Liver (tissue), 9 donors: ENCODE results near the gene CLDN8. TPM values are rescaled to one million over a fixed set of nuclear protein-coding genes. Genes with fewer than 3 reads are reported as not detected.

Experiments used
- DNase-seq: peaks from one replicate; pipeline ENCODE4 v3.0.0-alpha.2; 2017; ENCODE audit warnings: low spot score
- H3K27ac ChIP-seq, 2 donors: one replicate each; pipeline ENCODE4 v1.7.0; 2013; ENCODE audit warnings: inconsistent platforms in 2 of 2, low read length in 2 of 2, control low read depth in 1 of 2, low read depth in 1 of 2, mild to moderate bottlenecking in 1 of 2
- H3K27me3 ChIP-seq, 4 donors: one replicate each; pipeline versions ENCODE4 v1.6.1 to v1.7.0; 2013; ENCODE audit warnings: low read length in 3 of 4, inconsistent platforms in 1 of 4, mild to moderate bottlenecking in 1 of 4, moderate library complexity in 1 of 4; ENCODE audit not compliant: control insufficient read depth in 4 of 4, insufficient read depth in 4 of 4
- H3K36me3 ChIP-seq, 4 donors: one replicate each; pipeline versions ENCODE4 v1.6.1 to v1.7.0; 2013; ENCODE audit warnings: low read length in 3 of 4, mild to moderate bottlenecking in 3 of 4, low read depth in 1 of 4, moderate library complexity in 1 of 4; ENCODE audit not compliant: control insufficient read depth in 4 of 4, insufficient read depth in 3 of 4
- H3K4me1 ChIP-seq, 4 donors: one replicate each; pipeline versions ENCODE4 v1.6.1 to v1.7.0; 2013; ENCODE audit warnings: low read length in 3 of 4, mild to moderate bottlenecking in 3 of 4, moderate library complexity in 1 of 4; ENCODE audit not compliant: control insufficient read depth in 4 of 4, insufficient read depth in 4 of 4
- H3K4me3 ChIP-seq, 3 donors: one replicate each; pipeline versions ENCODE4 v1.6.1 to v1.7.0; 2013; ENCODE audit warnings: low read length in 3 of 3, control low read depth in 1 of 3, low read depth in 1 of 3, mild to moderate bottlenecking in 1 of 3
- H3K9ac ChIP-seq, 2 donors: one replicate each; pipeline ENCODE4 v1.7.0; 2013; ENCODE audit warnings: low read length in 2 of 2, mild to moderate bottlenecking in 2 of 2, moderate library complexity in 2 of 2, control low read depth in 1 of 2, low read depth in 1 of 2
- H3K9me3 ChIP-seq, 4 donors: one replicate each; pipeline versions ENCODE4 v1.6.1 to v1.7.0; 2013; ENCODE audit warnings: low read length in 3 of 4; ENCODE audit not compliant: control insufficient read depth in 4 of 4
- EGR1 ChIP-seq, 2 donors: IDR thresholded peaks; 2 replicates each; pipeline ENCODE4 v1.6.1; 2016 to 2018; ENCODE audit warnings: antibody characterized with exemption in 2 of 2, low read depth in 2 of 2
- FOXA1 ChIP-seq: IDR thresholded peaks from 2 replicates; pipeline ENCODE4 v1.6.1; 2016; ENCODE audit warnings: antibody characterized with exemption
- FOXA2 ChIP-seq: IDR thresholded peaks from 2 replicates; pipeline ENCODE4 v1.6.1; 2016; ENCODE audit warnings: antibody characterized with exemption
- GABPA ChIP-seq, 2 donors: IDR thresholded peaks in 1 of 2; conservative IDR thresholded peaks in 1 of 2; 2 replicates each; pipeline ENCODE4 v1.6.1; 2016; ENCODE audit warnings: antibody characterized with exemption in 2 of 2, mild to moderate bottlenecking in 1 of 2, moderate library complexity in 1 of 2
- HNF4A ChIP-seq, 2 donors: conservative IDR thresholded peaks; 2 replicates each; pipeline ENCODE4 v1.6.1; 2016; ENCODE audit warnings: antibody characterized with exemption in 2 of 2, mild to moderate bottlenecking in 2 of 2
- HNF4G ChIP-seq: IDR thresholded peaks from 2 replicates; pipeline ENCODE4 v1.6.1; 2016; ENCODE audit warnings: antibody characterized with exemption
- JUND ChIP-seq, 2 donors: IDR thresholded peaks; 2 replicates each; pipeline ENCODE4 v1.6.1; 2016; ENCODE audit warnings: antibody characterized with exemption in 2 of 2
- NR2F2 ChIP-seq: IDR thresholded peaks from 2 replicates; pipeline ENCODE4 v1.6.1; 2016; ENCODE audit warnings: antibody characterized with exemption
- RAD21 ChIP-seq, 2 donors: IDR thresholded peaks; 2 replicates each; pipeline ENCODE4 v1.6.1; 2016; ENCODE audit warnings: antibody characterized with exemption in 2 of 2, mild to moderate bottlenecking in 2 of 2
- RXRA ChIP-seq, 2 donors: IDR thresholded peaks; 2 replicates each; pipeline ENCODE4 v1.6.1; 2017 to 2018; ENCODE audit warnings: antibody characterized with exemption in 2 of 2, mild to moderate bottlenecking in 1 of 2
- SP1 ChIP-seq: IDR thresholded peaks from 2 replicates; pipeline ENCODE4 v1.6.1; 2018; ENCODE audit warnings: antibody characterized with exemption, mild to moderate bottlenecking
- TAF1 ChIP-seq: conservative IDR thresholded peaks from 2 replicates; pipeline ENCODE4 v1.6.1; 2016; ENCODE audit warnings: antibody characterized with exemption, mild to moderate bottlenecking
- YY1 ChIP-seq: IDR thresholded peaks from 2 replicates; pipeline ENCODE4 v1.6.1; 2016; ENCODE audit warnings: antibody characterized with exemption, mild to moderate bottlenecking
- WGBS: extraction: QIAGEN DNeasy Blood & Tissue Kit; methylation state at CpG from one replicate; pipeline ENCODE4 v1.1.7; 2013; 5-methylcytosine and 5-hydroxymethylcytosine counted together
- polyA plus RNA-seq, 2 donors: library from polyadenylated mRNA; stranded (reverse) in 1 of 2; unstranded in 1 of 2; fragments of 200-250 nt in 1 of 2; fragments of >200 nt in 1 of 2; fragmentation: Nextera tagmentation in 1 of 2; extraction: Ambion mirVana in 1 of 2; gene quantifications; one replicate each; pipeline versions ENCODE4 v1.2.1 to v1.2.3, GENCODE V29; 2013 to 2015
- total RNA-seq, 2 donors: library from RNA; depleted of rRNA; stranded (reverse); fragments of >200 nt; gene quantifications; one replicate each; pipeline ENCODE4 v1.2.3, GENCODE V29; 2014
- TF ChIP-seq, protein P1 (sequence below): IDR thresholded peaks from 2 replicates; pipeline ENCODE4 v1.6.1; 2016; ENCODE audit warnings: antibody characterized with exemption, mild to moderate bottlenecking
- TF ChIP-seq, protein P2 (sequence below): IDR thresholded peaks from 2 replicates; pipeline ENCODE4 v1.6.1; 2016; ENCODE audit warnings: antibody characterized with exemption
- TF ChIP-seq, protein P3 (sequence below): IDR thresholded peaks from 2 replicates; pipeline ENCODE4 v1.6.1; 2016; ENCODE audit warnings: antibody characterized with exemption
- TF ChIP-seq, protein P4 (sequence below): IDR thresholded peaks from 2 replicates; pipeline ENCODE4 v1.6.1; 2016; ENCODE audit warnings: antibody characterized with exemption
- TF ChIP-seq, protein P5 (sequence below): fragments of 150-350 bp; IDR thresholded peaks from 2 replicates; pipeline ENCODE4 v1.5.1; 2017; ENCODE audit warnings: improper control_type of control experiment, low read depth, low read length; ENCODE audit not compliant: missing input control
- donor health status: healthy.
- donor health status: healthy.
- donor health status: healthy.
- donor health status: healthy.
- donor health status: healthy.

The CLDN8 gene
- total and polyA plus RNA-seq, 4 donors = 0.10 TPM; not detected in 3

DNA sequence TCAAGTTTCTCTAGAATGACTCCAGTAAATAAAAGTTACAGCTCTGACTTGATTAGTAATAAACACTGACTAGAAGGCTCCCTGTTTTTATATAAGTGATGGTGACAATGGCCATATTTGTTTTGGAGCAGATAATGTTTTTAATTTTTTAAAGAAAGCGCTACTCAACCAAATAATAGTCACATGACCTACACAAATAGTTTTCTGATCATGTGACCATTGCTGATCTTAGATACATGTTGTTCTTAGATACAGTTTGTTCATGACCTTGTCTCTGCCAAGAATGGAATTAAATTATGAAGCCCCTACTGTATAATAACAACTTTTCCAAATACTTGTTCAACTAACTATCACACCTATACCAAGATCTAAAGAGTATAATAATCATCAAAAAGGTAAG, 22.3 kb upstream of the CLDN8 start:
- no peak overlapping the region for H3K9ac ChIP-seq
- H3K27me3 ChIP-seq = no peaks in the 10 kb centered on the region
- no peak overlapping the region for H3K27ac ChIP-seq
- no peak for DNase-seq
- H3K4me3 ChIP-seq = no peak overlapping the region
- H3K36me3 ChIP-seq = no peaks in the 10 kb centered on the region
- no peaks in the 10 kb centered on the region for H3K4me1 ChIP-seq
- 89% methylated on average over 1 of the region's 1 CpG for WGBS
- no peaks in the 10 kb centered on the region for H3K9me3 ChIP-seq
- TF ChIP-seq, protein P1, sequence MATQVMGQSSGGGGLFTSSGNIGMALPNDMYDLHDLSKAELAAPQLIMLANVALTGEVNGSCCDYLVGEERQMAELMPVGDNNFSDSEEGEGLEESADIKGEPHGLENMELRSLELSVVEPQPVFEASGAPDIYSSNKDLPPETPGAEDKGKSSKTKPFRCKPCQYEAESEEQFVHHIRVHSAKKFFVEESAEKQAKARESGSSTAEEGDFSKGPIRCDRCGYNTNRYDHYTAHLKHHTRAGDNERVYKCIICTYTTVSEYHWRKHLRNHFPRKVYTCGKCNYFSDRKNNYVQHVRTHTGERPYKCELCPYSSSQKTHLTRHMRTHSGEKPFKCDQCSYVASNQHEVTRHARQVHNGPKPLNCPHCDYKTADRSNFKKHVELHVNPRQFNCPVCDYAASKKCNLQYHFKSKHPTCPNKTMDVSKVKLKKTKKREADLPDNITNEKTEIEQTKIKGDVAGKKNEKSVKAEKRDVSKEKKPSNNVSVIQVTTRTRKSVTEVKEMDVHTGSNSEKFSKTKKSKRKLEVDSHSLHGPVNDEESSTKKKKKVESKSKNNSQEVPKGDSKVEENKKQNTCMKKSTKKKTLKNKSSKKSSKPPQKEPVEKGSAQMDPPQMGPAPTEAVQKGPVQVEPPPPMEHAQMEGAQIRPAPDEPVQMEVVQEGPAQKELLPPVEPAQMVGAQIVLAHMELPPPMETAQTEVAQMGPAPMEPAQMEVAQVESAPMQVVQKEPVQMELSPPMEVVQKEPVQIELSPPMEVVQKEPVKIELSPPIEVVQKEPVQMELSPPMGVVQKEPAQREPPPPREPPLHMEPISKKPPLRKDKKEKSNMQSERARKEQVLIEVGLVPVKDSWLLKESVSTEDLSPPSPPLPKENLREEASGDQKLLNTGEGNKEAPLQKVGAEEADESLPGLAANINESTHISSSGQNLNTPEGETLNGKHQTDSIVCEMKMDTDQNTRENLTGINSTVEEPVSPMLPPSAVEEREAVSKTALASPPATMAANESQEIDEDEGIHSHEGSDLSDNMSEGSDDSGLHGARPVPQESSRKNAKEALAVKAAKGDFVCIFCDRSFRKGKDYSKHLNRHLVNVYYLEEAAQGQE = no peak
- TF ChIP-seq GABPA (IDR thresholded peaks at IDR 0.05 in 1 of 2, conservative IDR thresholded peaks at IDR 0.05 in 1 of 2) = no peak
- TF ChIP-seq RAD21 (IDR thresholded peaks at IDR 0.05) = no peak
- TF ChIP-seq YY1 = no peak
- TF ChIP-seq RXRA (IDR thresholded peaks at IDR 0.05) = no peak
- no peak for TF ChIP-seq FOXA1
- no peak for TF ChIP-seq NR2F2

DNA sequence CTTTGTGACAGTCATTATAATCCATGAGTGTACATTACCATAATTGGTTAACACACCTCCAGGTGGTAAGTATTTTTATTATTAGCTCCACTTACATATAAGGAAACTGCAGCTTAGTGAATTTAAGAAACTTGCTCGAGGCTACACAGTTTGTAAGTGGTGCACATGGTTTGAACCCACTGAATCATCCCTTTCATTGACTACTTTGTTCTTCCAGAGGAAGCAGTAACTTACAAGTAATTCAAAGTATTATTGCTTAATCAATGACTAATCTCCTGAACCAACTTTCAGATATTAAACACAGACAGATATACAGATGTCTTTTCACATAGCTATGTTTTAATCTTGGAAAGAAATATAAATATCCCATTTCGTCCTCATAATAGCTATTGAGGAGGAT, 18.7 kb upstream of the CLDN8 start:
- no peaks in the 10 kb centered on the region for H3K27me3 ChIP-seq
- 45% methylated on average over 2 of the region's 2 CpGs for WGBS

More for the DNA sequence above, 18.7 kb upstream of the CLDN8 start:
- no peak overlapping the region for H3K9ac ChIP-seq
- no peaks in the 10 kb centered on the region for H3K9me3 ChIP-seq
- H3K4me1 ChIP-seq = no peaks in the 10 kb centered on the region
- H3K4me3 ChIP-seq = no peak overlapping the region
- H3K36me3 ChIP-seq = no peaks in the 10 kb centered on the region
- no peak for DNase-seq
- TF ChIP-seq HNF4G = no peak
- TF ChIP-seq GABPA (IDR thresholded peaks at IDR 0.05 in 1 of 2, conservative IDR thresholded peaks at IDR 0.05 in 1 of 2) = no peak
- TF ChIP-seq JUND (IDR thresholded peaks at IDR 0.05) = no peak
- TF ChIP-seq, protein P2, sequence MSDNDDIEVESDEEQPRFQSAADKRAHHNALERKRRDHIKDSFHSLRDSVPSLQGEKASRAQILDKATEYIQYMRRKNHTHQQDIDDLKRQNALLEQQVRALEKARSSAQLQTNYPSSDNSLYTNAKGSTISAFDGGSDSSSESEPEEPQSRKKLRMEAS = no peak
- TF ChIP-seq NR2F2 = no peak
- TF ChIP-seq FOXA1 = no peak
- TF ChIP-seq, protein P3, sequence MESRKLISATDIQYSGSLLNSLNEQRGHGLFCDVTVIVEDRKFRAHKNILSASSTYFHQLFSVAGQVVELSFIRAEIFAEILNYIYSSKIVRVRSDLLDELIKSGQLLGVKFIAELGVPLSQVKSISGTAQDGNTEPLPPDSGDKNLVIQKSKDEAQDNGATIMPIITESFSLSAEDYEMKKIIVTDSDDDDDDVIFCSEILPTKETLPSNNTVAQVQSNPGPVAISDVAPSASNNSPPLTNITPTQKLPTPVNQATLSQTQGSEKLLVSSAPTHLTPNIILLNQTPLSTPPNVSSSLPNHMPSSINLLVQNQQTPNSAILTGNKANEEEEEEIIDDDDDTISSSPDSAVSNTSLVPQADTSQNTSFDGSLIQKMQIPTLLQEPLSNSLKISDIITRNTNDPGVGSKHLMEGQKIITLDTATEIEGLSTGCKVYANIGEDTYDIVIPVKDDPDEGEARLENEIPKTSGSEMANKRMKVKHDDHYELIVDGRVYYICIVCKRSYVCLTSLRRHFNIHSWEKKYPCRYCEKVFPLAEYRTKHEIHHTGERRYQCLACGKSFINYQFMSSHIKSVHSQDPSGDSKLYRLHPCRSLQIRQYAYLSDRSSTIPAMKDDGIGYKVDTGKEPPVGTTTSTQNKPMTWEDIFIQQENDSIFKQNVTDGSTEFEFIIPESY = no peak
- no peak for TF ChIP-seq FOXA2
- TF ChIP-seq HNF4A (conservative IDR thresholded peaks at IDR 0.05) = no peak
- no peak for TF ChIP-seq SP1
- TF ChIP-seq, protein P4, sequence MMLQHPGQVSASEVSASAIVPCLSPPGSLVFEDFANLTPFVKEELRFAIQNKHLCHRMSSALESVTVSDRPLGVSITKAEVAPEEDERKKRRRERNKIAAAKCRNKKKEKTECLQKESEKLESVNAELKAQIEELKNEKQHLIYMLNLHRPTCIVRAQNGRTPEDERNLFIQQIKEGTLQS = no peak
- no peak for TF ChIP-seq YY1
- no peak for TF ChIP-seq EGR1 (IDR thresholded peaks at IDR 0.05; ENCODE audit: low read depth in 2 of 2)
- TF ChIP-seq RAD21 (IDR thresholded peaks at IDR 0.05) = no peak
- TF ChIP-seq, protein P1 = no peak
- no peak for TF ChIP-seq RXRA (IDR thresholded peaks at IDR 0.05)
- TF ChIP-seq, protein P5, sequence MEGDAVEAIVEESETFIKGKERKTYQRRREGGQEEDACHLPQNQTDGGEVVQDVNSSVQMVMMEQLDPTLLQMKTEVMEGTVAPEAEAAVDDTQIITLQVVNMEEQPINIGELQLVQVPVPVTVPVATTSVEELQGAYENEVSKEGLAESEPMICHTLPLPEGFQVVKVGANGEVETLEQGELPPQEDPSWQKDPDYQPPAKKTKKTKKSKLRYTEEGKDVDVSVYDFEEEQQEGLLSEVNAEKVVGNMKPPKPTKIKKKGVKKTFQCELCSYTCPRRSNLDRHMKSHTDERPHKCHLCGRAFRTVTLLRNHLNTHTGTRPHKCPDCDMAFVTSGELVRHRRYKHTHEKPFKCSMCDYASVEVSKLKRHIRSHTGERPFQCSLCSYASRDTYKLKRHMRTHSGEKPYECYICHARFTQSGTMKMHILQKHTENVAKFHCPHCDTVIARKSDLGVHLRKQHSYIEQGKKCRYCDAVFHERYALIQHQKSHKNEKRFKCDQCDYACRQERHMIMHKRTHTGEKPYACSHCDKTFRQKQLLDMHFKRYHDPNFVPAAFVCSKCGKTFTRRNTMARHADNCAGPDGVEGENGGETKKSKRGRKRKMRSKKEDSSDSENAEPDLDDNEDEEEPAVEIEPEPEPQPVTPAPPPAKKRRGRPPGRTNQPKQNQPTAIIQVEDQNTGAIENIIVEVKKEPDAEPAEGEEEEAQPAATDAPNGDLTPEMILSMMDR = no peak
- TF ChIP-seq TAF1 = no peak
- no peak overlapping the region for H3K27ac ChIP-seq
